Measurements from ENCODE around the gene PTPRA. TPM values are rescaled to one million over a fixed set of nuclear protein-coding genes. Genes with fewer than 3 reads are reported as not detected.

PTPRA gene
- total and polyA plus RNA-seq, 2 donors from 2014 or later: 33.1 to 70.3 TPM

DNA sequence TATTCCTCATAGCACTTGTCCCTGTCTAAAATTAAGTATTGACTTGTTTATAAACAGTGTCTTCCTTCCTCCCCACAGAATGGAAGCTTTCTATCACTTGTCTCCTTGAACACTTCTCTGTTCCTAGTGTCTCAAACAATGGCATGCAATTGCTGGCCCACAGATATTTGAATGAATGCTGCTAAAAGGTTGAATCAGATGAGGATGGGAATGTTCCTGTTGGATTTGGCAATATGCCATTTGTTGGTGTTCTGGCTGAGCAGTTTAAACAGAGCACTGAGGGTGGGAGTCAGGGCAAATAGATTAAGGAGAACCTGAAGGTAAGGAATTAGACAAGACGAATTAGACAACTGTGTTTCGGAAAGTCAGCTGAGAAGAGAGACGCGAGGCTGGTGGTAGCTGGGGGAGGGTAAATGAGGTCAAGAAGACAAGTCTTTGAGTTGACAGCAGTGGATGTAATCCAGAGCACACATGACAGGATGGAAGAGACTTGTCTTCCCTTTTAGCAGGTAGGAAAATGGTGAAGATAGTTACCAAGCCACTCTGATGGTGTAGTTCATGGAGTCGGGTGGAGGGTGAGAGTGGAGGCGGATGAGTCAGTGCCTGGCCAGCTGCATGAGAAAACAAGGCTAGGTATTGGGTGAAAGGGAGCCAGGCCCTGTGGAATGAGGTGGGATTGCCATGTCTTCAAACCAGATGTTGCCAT lies 111.8 kb downstream of the PTPRA start:
- H3K27ac ChIP-seq (ENCODE audit: low read depth in 2 of 2, low read length in 2 of 2): no peak overlapping the region
- TF ChIP-seq, protein P1, sequence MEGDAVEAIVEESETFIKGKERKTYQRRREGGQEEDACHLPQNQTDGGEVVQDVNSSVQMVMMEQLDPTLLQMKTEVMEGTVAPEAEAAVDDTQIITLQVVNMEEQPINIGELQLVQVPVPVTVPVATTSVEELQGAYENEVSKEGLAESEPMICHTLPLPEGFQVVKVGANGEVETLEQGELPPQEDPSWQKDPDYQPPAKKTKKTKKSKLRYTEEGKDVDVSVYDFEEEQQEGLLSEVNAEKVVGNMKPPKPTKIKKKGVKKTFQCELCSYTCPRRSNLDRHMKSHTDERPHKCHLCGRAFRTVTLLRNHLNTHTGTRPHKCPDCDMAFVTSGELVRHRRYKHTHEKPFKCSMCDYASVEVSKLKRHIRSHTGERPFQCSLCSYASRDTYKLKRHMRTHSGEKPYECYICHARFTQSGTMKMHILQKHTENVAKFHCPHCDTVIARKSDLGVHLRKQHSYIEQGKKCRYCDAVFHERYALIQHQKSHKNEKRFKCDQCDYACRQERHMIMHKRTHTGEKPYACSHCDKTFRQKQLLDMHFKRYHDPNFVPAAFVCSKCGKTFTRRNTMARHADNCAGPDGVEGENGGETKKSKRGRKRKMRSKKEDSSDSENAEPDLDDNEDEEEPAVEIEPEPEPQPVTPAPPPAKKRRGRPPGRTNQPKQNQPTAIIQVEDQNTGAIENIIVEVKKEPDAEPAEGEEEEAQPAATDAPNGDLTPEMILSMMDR (IDR thresholded peaks at IDR 0.05; ENCODE audit: borderline replicate concordance, extremely low read depth, insufficient read depth): no peak
- H3K36me3 ChIP-seq (ENCODE audit: control insufficient read depth in 2 of 3, insufficient read depth in 3 of 3, low read length in 3 of 3): peaks cover 6 to 22% (median 16%) of the 10 kb centered on the region in 3 donors
- no peaks in the 10 kb centered on the region for H3K9me3 ChIP-seq (ENCODE audit: control insufficient read depth in 2 of 3, insufficient read depth in 1 of 3, low read length in 3 of 3)
- H3K4me1 ChIP-seq (ENCODE audit: control insufficient read depth in 2 of 3, insufficient read depth in 2 of 3, low read depth in 1 of 3, low read length in 3 of 3): no peaks in the 10 kb centered on the region
- FAIRE-seq: no peak
- DNase-seq: peak in 1 of 5 donors; percentile 4
- no peak overlapping the region for H3K4me3 ChIP-seq (ENCODE audit: low read length in 3 of 3)
- intact Hi-C loops (cut with DNase I): no loop called here
- no peak overlapping the region for H3K9ac ChIP-seq (ENCODE audit: low read length in 3 of 3)
- H3K27me3 ChIP-seq (ENCODE audit: control insufficient read depth, insufficient read depth, low read length): no peaks in the 10 kb centered on the region

DNA sequence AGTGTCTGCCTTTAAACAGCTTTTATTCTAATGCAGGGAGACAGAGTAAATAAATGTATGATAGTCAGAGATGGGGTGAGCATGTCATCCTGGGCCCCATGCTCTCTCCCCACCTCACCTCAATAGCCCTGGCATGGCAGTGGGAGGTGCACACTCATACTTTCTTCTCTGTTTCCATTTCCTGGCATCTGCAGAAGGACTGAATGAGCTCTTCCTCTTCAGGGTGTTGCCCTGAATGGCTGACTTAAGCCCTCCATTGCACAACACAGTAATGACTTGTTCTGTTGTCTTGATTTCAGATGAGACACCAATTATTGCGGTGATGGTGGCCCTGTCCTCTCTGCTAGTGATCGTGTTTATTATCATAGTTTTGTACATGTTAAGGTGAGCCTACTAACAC lies 113.2 kb downstream of the PTPRA start:
- Histone ChIP-seq H3K9ac (ENCODE audit: low read length in 3 of 3) (no peak overlapping the region), H3K27me3 (ENCODE audit: control insufficient read depth, insufficient read depth, low read length) (no peaks in the 10 kb centered on the region), H3K27ac (ENCODE audit: low read depth in 2 of 2, low read length in 2 of 2) (no peak overlapping the region), H3K4me1 (ENCODE audit: control insufficient read depth in 2 of 3, insufficient read depth in 2 of 3, low read depth in 1 of 3, low read length in 3 of 3) (no peaks in the 10 kb centered on the region), H3K9me3 (ENCODE audit: control insufficient read depth in 2 of 3, insufficient read depth in 1 of 3, low read length in 3 of 3) (no peaks in the 10 kb centered on the region), H3K4me3 (ENCODE audit: low read length in 3 of 3) (no peak overlapping the region), H3K36me3 (ENCODE audit: control insufficient read depth in 2 of 3, insufficient read depth in 3 of 3, low read length in 3 of 3) (peaks cover 6 to 25% (median 21%) of the 10 kb centered on the region in 3 donors)
- TF ChIP-seq, protein P1 (IDR thresholded peaks at IDR 0.05; ENCODE audit: borderline replicate concordance, extremely low read depth, insufficient read depth): no peak
- FAIRE-seq (no peak), DNase-seq (no peak)
- intact Hi-C loops (cut with DNase I): no loop called here

DNA sequence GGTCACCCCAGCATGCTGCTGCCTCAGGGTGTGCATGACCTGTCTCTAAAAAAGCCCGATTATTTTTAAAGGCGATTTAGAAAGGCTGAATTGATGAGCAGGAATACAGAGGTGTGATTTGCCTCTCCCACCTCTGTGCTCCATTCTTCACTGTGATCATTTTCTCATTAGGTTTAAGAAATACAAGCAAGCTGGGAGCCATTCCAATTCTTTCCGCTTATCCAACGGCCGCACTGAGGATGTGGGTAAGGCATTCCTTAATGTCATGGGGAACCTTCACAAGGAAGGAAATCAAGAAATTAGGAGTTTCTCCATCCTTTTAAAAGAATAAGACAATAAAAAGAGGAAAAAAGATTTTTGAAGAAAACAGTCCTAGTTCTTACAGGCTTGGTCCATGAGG lies 114.6 kb downstream of the PTPRA start:
- H3K27me3 ChIP-seq (ENCODE audit: control insufficient read depth, insufficient read depth, low read length): no peaks in the 10 kb centered on the region
- TF ChIP-seq, protein P1 (IDR thresholded peaks at IDR 0.05; ENCODE audit: borderline replicate concordance, extremely low read depth, insufficient read depth): no peak
- no peak overlapping the region for H3K27ac ChIP-seq (ENCODE audit: low read depth in 2 of 2, low read length in 2 of 2)
- FAIRE-seq: no peak
- intact Hi-C loops (cut with DNase I): no loop called here
- no peaks in the 10 kb centered on the region for H3K9me3 ChIP-seq (ENCODE audit: control insufficient read depth in 2 of 3, insufficient read depth in 1 of 3, low read length in 3 of 3)
- no peaks in the 10 kb centered on the region for H3K4me1 ChIP-seq (ENCODE audit: control insufficient read depth in 2 of 3, insufficient read depth in 2 of 3, low read depth in 1 of 3, low read length in 3 of 3)
- H3K9ac ChIP-seq (ENCODE audit: low read length in 3 of 3): no peak overlapping the region
- H3K4me3 ChIP-seq (ENCODE audit: low read length in 3 of 3): no peak overlapping the region
- peaks cover 6 to 28% (median 24%) of the 10 kb centered on the region in 3 donors for H3K36me3 ChIP-seq (ENCODE audit: control insufficient read depth in 2 of 3, insufficient read depth in 3 of 3, low read length in 3 of 3)
- no peak for DNase-seq
